ENCODE data around the gene KIRREL3. TPM values are rescaled to one million over a fixed set of nuclear protein-coding genes. Genes with fewer than 3 reads are reported as not detected.

The KIRREL3 gene
- total and polyA plus RNA-seq, 2 of the 8 experiments (the other 6 are each of a cell fraction or from before 2014, with no cell fraction given) = 0.29 to 0.32 TPM

DNA sequence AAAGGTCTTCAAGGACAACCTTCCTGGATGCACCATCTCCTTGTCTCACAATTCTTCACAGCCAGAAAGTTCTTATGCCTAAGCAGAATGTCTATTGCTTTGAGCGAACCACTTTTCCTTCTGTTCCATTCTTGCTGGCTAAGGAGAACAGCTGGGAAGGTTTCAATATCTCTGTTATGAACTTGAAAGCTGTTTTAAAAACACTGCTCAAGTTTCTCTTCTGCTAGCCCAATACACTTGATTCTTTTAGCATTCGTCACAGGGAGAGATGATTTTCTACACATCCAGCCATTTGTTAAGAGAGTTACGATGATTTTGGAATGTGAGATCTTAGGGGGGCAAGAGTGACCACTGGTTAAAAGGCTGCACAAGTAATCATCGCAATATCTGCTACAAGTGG is 249.3 kb downstream of the KIRREL3 start (continued):
- no peak for TF ChIP-seq SUZ12 (IDR thresholded peaks at IDR 0.05; ENCODE audit: low read length)
- no peak for TF ChIP-seq EGR1 (IDR thresholded peaks at IDR 0.05; ENCODE audit: borderline replicate concordance, low read depth, low read length)
- TF ChIP-seq, protein P1, sequence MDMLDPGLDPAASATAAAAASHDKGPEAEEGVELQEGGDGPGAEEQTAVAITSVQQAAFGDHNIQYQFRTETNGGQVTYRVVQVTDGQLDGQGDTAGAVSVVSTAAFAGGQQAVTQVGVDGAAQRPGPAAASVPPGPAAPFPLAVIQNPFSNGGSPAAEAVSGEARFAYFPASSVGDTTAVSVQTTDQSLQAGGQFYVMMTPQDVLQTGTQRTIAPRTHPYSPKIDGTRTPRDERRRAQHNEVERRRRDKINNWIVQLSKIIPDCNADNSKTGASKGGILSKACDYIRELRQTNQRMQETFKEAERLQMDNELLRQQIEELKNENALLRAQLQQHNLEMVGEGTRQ (IDR thresholded peaks at IDR 0.05; ENCODE audit: low read length) = no peak

All from H1 (cell line).